T follicular helper cell (primary cell): Measurements from ENCODE around the gene CRB2.

Experiments
- DNase-seq: peaks from one replicate; pipeline ENCODE4 v3.0.0-alpha.2; 2020; ENCODE audit warnings: low read depth

The CRB2 gene

DNA sequence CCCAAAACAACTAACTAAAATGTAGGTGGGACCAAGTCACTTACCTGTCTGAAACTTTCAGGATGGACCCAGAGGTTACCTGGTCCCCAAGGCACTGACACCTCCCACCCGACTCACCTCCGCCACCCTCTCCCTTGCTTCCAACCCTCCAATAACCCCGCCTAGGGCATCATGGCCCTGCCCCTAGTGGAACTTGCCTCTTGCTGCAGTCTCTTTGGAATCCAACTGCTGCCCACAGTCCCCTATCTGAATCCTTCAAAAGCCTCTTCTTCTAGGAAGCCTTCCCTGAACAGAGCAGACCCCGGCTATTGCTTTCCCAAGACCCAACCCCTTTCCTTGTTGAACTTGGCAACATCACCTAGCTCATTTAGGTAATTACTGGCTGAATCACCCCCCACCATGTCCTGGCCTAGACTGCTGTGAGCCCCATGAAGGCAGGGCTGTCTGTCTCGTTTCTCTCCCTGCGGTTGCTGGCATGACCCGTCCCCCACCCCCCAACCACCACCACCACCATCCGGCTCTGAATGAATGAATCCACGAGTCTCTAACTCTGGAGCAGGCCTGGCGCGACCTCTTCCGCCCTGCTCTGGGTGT lies 9.4 kb downstream of the CRB2 start:
- no peak for DNase-seq

DNA sequence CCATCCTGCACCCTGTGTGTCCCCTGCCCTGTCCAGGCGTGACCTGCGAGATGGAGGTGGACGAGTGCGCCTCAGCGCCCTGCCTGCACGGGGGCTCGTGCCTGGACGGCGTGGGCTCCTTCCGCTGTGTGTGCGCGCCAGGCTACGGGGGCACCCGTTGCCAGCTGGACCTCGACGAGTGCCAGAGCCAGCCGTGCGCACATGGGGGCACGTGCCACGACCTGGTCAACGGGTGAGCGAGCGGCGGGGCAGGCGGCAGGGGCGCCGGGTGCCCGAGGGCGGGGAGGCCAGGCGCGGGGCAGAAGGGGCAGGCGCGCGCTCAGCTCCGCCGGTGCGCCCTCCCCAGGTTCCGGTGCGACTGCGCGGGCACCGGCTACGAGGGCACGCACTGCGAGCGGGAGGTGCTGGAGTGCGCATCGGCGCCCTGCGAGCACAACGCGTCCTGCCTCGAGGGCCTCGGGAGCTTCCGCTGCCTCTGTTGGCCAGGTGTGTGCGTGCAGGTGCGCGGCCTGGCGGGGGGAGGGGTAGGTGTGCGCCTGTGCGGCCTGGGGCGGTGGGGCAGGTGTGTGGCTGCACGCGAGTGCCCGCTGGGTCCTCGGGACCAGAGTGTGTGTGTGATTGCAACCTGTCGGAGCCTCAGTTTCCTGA lies 10.0 kb downstream of the CRB2 start:
- no peak for DNase-seq

DNA sequence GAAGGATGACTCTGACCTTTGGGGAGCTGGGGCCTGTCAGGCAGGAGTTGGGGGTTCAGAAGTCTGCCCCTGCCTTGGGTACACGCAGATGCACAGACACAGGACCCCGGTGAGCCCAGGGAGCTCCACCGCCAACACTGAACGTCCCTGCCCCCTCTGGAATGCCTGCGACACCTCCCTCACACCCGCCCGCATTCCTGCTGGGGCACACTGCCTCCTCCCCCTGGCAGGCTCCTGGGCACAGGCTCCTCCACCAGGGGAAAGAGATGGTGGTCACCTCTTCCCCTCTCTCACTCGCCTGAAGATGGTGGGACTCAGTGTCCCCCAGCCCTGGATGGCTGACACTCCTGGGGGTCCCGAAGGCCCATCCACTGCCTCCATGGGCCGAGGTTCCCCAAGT lies 12.0 kb downstream of the CRB2 start:
- DNase-seq, result no peak

DNA sequence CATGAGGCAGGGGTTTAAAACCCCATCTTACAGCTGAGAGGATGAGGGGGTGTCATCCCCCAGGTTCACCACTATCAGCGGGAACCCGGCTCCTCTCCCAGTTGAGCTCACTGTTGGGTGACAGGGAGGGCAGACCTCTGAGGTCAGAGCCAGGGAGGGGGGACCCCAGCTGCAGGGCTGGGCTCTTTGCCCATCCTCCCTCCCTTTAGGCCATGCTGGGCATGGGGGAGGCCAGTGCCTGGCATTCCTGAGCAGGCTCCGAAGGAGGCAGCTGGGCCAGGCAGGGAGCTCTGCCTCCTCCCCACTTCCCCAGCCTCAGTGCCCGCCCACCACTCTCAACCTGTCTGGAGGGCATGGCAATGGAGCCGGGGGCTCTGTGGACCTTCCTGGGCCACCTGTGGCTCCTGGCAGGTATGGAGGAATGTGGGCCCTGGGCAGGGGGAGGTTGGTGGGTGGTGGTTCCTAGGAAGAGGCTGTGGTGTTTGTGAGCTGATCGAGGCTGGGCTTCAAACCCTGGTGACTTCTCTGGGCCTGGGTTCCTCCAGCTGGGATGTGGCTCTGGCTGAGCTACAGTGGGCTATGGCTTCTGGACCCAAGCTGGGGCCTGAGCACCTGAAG lies 12.6 kb downstream of the CRB2 start:
- DNase-seq, result no peak

DNA sequence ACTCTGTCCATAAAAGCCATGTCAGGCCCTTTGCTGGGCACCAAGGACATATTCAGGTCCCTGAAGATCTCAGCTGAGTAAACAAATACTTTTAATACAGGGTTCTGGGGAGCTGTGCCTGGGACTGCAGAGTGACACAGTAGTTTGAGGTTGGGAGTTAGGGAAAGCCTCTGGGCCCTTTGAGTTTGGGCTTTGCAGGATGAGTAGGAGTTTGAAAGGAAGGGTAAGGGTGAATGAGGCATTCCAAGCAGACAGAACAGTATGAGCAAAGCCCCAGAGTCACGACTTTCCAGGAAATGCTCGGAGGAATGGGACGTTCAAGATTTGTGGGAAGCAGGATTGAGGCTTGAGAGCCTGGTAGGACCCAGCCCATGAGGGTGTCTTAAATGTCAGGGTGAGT lies 13.3 kb downstream of the CRB2 start:
- no peak for DNase-seq

DNA sequence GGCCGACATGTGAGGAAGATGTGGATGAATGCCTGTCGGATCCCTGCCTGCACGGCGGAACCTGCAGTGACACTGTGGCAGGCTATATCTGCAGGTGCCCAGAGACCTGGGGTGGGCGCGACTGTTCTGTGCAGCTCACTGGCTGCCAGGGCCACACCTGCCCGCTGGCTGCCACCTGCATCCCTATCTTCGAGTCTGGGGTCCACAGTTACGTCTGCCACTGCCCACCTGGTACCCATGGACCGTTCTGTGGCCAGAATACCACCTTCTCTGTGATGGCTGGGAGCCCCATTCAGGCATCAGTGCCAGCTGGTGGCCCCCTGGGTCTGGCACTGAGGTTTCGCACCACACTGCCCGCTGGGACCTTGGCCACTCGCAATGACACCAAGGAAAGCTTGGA lies 14.1 kb downstream of the CRB2 start:
- DNase-seq, result no peak

DNA sequence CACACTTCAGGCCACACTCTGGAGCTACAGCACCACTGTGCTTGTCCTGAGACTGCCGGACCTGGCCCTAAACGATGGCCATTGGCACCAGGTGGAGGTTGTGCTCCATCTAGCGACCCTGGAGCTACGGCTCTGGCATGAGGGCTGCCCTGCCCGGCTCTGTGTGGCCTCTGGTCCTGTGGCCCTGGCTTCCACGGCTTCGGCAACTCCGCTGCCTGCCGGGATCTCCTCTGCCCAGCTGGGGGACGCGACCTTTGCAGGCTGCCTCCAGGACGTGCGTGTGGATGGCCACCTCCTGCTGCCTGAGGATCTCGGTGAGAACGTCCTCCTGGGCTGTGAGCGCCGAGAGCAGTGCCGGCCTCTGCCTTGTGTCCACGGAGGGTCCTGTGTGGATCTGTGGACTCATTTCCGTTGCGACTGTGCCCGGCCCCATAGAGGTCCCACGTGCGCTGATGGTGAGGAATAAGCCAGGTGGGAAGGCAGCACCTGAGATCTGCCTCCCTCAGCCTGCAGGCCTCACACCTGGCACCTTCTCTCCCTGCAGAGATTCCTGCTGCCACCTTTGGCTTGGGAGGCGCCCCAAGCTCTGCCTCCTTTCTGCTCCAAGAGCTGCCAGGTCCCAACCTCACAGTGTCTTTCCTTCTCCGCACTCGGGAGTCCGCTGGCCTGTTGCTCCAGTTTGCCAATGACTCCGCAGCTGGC lies 14.7 kb downstream of the CRB2 start:
- no peak for DNase-seq

DNA sequence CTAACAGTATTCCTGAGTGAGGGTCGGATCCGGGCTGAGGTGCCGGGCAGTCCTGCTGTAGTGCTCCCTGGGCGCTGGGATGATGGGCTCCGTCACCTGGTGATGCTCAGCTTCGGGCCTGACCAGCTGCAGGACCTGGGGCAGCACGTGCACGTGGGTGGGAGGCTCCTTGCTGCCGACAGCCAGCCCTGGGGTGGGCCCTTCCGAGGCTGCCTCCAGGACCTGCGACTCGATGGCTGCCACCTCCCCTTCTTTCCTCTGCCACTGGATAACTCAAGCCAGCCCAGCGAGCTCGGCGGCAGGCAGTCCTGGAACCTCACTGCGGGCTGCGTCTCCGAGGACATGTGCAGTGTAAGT lies 15.2 kb downstream of the CRB2 start:
- no peak for DNase-seq

DNA sequence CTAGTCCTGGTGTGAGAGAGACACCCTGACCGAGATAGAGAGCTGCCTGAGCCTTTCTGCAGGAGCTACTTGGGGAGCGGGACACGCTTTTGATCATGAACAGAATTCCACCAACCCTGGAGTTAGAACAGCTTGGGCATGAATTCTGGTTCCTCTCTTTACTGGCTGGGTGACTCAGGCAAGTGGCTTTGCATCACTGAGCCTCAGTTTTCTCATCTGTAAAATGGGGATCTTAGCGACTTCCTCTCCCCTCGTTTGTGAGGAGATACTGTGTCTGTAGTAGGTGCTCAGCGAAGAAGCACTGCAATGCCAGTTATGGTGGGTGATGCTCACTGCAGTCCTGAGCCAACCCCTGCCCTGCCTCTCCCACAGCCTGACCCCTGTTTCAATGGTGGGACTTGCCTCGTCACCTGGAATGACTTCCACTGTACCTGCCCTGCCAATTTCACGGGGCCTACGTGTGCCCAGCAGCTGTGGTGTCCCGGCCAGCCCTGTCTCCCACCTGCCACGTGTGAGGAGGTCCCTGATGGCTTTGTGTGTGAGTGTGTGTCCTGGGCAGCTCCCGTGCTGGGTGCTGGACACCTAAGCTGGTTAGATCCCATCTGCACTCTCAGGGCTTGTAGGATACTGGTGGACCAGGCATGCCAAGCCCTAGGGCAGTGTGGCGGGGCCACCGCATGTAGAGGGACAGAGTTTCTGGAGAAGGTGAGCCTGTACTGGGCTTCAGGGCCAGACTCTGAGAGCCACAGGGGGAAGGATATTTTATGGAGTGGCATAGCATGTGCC lies 16.0 kb downstream of the CRB2 start:
- no peak for DNase-seq

DNA sequence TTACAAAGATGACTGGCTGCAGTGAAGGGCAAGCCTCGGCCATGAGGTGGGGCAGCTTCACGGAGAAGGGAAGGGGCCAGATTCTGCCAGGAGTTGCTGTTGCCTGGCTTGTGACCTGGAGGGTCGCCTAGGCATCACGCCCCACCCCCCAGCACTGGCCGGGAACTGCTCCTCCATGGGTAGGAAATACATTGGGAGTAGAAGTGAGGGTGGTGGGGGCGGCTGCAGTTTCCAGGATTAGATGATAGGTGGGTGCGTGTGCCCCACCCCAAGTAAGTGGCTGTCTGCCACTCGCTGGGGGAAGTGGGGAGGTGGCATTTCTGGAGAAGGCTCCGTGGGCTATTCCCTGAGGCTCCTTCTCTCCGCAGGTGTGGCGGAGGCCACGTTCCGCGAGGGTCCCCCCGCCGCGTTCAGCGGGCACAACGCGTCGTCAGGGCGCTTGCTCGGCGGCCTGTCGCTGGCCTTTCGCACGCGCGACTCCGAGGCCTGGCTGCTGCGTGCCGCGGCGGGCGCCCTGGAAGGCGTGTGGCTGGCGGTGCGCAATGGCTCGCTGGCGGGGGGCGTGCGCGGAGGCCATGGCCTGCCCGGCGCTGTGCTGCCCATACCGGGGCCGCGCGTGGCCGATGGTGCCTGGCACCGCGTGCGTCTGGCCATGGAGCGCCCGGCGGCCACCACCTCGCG lies 16.9 kb downstream of the CRB2 start:
- DNase-seq, result no peak

DNA sequence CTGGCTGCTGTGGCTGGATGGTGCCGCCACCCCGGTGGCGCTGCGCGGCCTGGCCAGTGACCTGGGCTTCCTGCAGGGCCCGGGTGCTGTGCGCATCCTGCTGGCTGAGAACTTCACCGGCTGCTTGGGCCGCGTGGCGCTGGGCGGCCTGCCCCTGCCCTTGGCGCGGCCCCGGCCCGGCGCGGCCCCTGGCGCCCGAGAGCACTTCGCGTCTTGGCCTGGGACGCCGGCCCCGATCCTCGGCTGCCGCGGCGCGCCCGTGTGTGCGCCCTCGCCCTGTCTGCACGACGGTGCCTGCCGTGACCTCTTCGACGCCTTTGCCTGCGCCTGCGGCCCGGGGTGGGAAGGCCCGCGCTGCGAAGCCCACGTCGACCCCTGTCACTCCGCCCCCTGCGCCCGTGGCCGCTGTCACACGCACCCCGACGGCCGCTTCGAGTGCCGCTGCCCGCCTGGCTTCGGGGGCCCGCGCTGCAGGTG lies 17.5 kb downstream of the CRB2 start:
- DNase-seq, result no peak

DNA sequence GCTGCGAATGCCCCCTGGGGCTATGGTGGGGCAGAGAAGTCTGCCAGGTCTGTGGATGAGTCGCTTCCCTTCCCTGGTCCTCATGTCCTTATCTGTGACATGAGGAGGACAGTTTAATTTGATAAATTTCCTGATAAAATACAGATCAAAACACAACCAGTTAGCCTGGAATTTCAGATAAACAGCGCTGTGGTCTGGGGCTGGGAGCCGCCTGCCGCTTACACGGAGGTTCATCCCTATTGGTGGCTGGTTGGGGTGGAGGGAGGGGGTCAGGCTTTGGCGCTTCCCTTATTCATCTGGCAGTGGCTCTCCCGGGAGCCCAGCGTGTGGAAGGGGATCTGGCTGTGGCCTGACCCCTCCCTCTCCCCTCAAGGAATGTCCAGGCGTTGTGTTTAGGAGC lies 17.9 kb downstream of the CRB2 start:
- no peak for DNase-seq

DNA sequence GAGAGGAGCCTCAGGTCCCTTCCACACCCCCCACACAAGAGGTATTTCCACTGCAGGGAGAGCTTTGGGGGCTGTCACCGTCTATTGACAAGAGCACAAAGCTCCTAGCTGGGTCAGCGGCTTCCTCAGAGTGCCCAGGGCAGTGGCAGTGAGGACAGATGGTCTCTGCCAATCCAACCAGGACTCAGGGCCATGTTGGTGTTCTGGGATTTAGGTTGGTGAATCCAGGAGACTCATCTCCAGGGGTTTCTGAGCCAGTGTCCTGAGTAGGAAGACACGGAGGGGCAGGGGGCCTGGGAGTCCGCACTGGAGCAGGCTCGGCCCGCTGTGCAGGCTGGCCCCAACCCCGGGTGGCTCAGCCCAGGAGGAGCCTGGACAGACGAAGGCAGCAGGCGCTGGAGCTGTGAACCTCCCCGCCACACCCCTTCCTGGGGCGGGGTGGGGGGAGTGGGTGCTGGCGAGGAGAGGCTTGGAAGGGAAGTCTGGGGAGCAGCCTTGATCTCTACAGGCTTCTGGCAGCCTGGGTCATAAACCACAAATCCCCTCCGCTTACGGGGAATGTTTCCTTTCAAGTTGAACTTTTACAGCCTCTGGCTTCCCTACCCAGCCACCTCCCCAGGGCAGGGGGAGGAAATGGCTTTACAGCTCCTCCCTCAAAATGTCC lies 19.6 kb downstream of the CRB2 start:
- no peak for DNase-seq

DNA sequence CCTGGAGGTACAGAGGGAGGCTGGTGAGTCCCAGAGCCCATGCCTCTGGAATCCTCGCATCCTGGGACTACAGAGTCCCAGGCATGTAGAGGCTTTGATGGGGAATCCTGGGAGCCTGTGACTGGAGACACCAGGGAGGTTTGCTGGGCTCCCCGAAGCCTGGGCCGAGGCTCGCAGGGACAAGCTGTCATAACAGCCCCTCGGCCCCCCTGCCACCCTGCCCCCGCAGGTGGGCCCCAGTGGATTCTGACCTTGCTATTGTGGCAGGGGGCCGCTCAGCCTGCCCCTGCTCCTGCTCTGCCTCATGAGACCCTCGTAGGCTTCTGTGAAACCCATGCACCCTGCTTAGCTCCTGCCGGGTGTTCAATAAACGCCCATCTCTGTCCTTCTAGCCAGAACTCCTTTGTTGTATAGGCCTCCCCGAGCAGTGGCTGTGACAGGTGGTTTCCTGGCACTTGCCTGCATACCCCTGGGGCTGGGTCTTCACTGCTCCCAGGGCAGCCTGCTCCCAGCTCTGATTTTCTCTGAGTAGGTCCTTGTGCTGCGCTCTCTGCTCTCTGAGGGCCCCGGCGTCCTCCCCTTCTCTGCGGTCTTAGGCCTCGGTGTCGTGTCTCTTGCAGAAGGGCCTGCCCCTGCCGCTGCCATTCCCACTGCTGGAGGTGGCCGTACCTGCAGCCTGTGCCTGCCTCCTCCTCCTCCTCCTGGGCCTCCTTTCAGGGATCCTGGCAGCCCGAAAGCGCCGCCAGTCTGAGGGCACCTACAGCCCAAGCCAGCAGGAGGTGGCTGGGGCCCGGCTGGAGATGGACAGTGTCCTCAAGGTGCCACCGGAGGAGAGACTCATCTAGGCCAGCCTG lies 20.4 kb downstream of the CRB2 start:
- no peak for DNase-seq

DNA sequence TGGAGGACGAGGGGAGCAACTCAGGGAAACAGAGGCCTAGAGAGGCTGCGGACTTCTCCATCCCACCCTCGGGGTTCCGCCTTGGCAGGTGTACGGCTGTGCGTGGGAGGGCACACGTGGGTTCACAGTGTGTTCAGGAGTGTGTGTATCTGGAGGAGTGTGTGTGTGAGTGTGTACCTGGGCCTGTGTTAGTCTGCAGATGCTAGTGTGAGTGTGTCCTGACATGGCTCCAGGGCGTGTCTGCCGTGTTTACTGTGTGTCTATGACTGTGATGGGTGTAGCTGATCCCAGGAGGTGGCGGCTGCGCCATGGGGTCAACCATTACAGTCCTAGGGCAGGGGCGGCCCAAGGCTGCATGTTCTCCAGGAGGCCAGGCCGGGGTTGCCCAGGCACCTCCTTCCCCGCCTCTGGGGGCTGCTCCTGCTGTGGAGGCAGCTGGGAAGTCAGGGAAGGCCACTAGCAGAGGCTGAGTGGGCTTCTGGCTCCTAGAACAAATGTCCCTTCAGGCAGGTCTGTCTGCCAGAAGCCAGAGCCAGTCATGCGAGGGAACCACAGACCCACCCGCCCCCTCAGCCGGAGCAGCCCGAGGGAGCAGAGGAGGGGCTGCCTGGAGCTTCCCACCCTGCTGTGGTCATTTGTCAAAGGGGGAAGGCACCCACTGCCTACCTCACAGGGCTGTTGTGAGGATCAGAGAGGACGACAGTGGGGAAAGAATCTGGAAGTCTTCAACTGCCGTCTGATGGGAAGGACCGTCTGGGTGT lies 21.4 kb downstream of the CRB2 start:
- DNase-seq, result no peak

DNA sequence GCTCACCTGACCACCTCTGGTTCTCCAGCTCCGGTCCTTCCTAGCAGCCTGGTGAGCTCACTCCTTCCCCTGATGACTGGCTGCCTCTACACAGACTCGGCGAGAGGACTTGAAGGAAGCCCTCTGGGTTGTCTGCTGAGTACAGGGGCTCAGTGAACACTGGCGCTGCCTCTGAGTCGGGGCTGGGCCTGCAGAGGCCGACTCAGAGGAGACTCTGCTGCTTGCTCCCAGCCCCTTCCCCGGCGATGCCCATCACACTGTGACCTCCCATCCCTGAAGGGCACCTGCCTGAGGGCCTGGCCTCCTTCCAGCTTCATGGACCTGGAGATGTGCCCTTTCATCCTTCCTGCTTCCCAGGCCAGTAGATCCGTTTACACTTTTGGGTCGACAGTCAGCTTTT lies 22.0 kb downstream of the CRB2 start:
- DNase-seq, result no peak

DNA sequence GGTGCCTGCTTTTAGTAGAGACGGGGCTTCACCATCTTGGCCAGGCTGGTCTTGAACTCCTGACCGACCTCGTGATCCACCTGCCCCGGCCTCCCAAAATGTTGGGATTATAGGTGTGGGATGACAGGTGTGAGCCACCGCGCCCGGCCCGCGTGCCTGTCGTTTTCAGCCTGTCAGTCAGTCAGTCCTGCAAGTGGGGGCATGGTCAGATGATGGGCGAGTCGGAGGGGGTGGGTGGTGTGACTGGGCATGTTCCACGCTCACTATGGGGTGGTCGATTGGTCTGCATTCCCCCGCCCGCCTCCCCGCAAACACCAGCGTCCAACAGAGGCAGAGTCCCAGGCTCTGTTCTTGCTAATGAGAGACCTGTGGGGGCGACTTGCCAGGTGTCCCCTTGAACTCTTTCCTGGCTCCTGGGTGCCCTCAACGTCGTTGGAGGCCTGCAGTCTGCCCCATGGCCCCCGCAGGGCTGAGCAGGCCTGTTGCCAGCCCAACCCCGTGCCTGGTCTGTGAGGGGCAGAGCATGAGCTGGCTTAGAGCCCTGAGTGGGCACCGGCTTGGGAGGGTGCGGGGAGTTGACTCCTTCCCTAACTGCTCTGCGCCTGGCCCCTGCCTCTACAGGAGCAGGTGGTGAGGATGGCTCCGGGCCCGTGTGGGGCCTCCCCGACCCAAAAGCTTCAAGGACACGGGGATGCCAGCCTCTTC lies 23.1 kb downstream of the CRB2 start:
- DNase-seq, result no peak

DNA sequence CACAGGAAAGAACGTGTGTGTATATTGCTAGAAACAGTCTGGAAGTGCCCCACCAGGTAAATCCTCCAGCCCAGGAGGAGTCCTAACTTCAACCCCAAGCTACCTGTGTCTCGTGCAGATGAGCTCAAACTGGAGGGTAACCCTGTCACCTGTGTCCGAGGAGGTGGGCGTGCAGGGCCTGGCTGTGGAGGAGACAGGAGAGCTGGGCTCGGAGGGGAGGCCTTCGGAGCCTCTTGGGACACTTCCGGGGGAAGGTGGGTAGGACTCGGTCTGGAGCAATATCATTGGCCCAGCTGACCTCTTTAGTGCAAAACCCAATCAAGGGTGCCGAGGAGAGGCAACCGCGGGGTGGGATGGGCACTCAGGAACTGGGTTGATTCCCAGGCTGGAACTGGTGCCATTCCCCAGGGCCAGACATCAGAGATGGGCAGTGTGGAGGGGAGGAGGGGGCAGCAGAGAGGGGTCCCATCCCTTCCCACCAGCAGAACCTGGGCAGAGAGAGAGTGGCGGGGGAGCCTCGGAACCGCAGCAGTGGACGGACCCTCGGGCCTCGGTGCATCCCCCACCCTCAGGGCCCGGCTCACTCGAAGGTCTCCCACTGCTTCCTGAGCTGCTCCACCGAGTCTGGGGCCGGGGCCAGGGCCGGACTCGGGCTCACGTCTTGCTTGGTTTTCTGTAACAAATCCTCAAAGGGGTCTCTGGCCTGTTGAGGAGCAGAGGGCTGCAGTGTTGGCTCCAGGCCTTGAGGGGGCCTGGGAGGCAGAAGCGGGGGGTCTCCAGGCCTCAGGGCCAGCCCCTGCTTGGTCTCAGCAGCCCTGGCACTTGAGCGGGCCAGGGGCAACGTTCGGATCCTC lies 25.1 kb downstream of the CRB2 start:
- no peak for DNase-seq
